ENCODE data around the gene KRT82.
"Not testable (repeated sequence)": the region's sequence is repeated elsewhere in the genome, so short reads cannot be mapped to it uniquely, and the experiment has no call there.

The KRT82 gene

GRCh38 chr12:52405922-52406385 lies at the start of gene KRT82:
Gene KRT82, minus strand, starts transcription at chr12:52406335. Its CDS starts 58 bp downstream, at chr12:52406277.
- DNase-seq (ENCODE audit: low spot score) (no peak), ATAC-seq (ENCODE audit: low read depth) (no peak)
- Histone ChIP-seq H3K27ac (ENCODE audit: poor library complexity, severe bottlenecking) (no peak within 1 kb of the TSS), H3K4me3 (ENCODE audit: severe bottlenecking) (no peak within 1 kb of the TSS), H3K36me3 (ENCODE audit: low read depth) (no peaks in the 10 kb centered on the region), H3K27me3 (ENCODE audit: insufficient read depth, poor library complexity, severe bottlenecking) (no peaks in the 10 kb centered on the region), H3K4me1 (ENCODE audit: insufficient read depth, poor library complexity, severe bottlenecking) (no peaks in the 10 kb centered on the region), H3K9me3 (ENCODE audit: severe bottlenecking) (no peaks in the 10 kb centered on the region)
- no peak for TF ChIP-seq CTCF (IDR thresholded peaks at IDR 0.05; ENCODE audit: poor library complexity, severe bottlenecking)

- Histone ChIP-seq H3K4me1 (ENCODE audit: insufficient read depth, poor library complexity, severe bottlenecking) (peaks cover 34% of the 10 kb centered on the region), H3K27ac (ENCODE audit: poor library complexity, severe bottlenecking) (peak overlapping the region; percentile 83), H3K9me3 (ENCODE audit: severe bottlenecking) (no peaks in the 10 kb centered on the region)
Observed at GRCh38 chr12:52455821-52456220, 49.7 kb upstream of the KRT82 start.

DNA sequence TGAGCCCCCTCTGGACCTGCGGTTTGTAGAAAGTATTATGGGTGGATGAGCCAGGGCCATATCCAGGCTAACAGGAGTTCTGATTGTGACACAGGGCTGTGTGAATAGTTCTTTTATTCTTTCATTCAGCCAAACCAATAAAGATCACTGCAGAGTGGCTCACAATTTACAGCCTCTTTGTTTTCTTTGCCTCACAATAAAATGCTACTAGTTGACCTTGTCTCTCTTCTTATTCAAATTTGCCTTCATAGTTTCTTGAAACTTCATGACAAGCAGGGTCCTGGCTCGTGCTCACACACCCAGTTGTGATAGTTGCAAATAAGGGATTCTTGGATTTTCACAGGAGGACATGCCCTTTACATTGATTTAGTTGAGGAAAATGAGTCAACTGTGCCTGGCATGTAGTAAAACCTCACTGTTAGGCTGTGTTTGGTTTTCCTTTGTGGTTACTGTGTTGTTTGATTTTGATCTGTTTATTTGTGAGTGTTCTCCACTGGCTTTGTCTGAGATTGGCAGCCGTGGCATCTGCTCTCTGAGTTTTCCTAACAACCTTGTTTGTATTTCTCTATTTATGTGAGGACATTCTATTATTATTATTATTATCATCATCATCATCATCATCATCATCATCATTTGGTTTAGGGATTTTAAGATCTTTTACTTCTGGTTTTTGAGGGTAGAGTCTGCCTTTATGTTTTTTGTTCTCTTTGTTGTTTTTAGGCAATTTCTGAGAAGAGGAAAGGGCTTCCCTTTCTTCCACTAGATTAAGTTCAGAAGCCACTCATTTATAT lies 48.5 kb upstream of the KRT82 start:
- no peaks in the 10 kb centered on the region for H3K9me3 ChIP-seq (ENCODE audit: severe bottlenecking)
- no peak for DNase-seq (ENCODE audit: low spot score)
- ATAC-seq (ENCODE audit: low read depth): no peak
- H3K4me1 ChIP-seq (ENCODE audit: insufficient read depth, poor library complexity, severe bottlenecking): peaks cover 34% of the 10 kb centered on the region
- H3K27me3 ChIP-seq (ENCODE audit: insufficient read depth, poor library complexity, severe bottlenecking): no peaks in the 10 kb centered on the region
- TF ChIP-seq CTCF (IDR thresholded peaks at IDR 0.05; ENCODE audit: poor library complexity, severe bottlenecking): no peak
- H3K36me3 ChIP-seq (ENCODE audit: low read depth): no peaks in the 10 kb centered on the region
- no peak overlapping the region for H3K4me3 ChIP-seq (ENCODE audit: severe bottlenecking)
- H3K27ac ChIP-seq (ENCODE audit: poor library complexity, severe bottlenecking): peak overlapping the region; percentile 83

More at GRCh38 chr12:52455821-52456220, 49.7 kb upstream of the KRT82 start:
- Histone ChIP-seq H3K4me3 (ENCODE audit: severe bottlenecking) (no peak overlapping the region), H3K36me3 (ENCODE audit: low read depth) (no peaks in the 10 kb centered on the region), H3K27me3 (ENCODE audit: insufficient read depth, poor library complexity, severe bottlenecking) (no peaks in the 10 kb centered on the region)
- TF ChIP-seq CTCF (IDR thresholded peaks at IDR 0.05; ENCODE audit: poor library complexity, severe bottlenecking): no peak
- DNase-seq (ENCODE audit: low spot score): no peak
- ATAC-seq (ENCODE audit: low read depth): peak; percentile 20; the same call in 1 of the 3 replicates

GRCh38 chr12:52452101-52452500 lies 46.0 kb upstream of the KRT82 start, which contains the start of gene KRT6B:
Gene KRT6B, minus strand, starts transcription at chr12:52452146. Its CDS starts 68 bp downstream, at chr12:52452078.
- DNase-seq (ENCODE audit: low spot score): no peak
- peaks cover 34% of the 10 kb centered on the region for H3K4me1 ChIP-seq (ENCODE audit: insufficient read depth, poor library complexity, severe bottlenecking)
- peak within 1 kb of the TSS; percentile 83 for H3K27ac ChIP-seq (ENCODE audit: poor library complexity, severe bottlenecking)
- no peaks in the 10 kb centered on the region for H3K27me3 ChIP-seq (ENCODE audit: insufficient read depth, poor library complexity, severe bottlenecking)
- peak; percentile 92 for ATAC-seq (ENCODE audit: low read depth)
- TF ChIP-seq CTCF (IDR thresholded peaks at IDR 0.05; ENCODE audit: poor library complexity, severe bottlenecking): no peak
- H3K9me3 ChIP-seq (ENCODE audit: severe bottlenecking): no peaks in the 10 kb centered on the region
- no peak within 1 kb of the TSS for H3K4me3 ChIP-seq (ENCODE audit: severe bottlenecking)
- no peaks in the 10 kb centered on the region for H3K36me3 ChIP-seq (ENCODE audit: low read depth)

GRCh38 chr12:52448228-52448627 lies 42.1 kb upstream of the KRT82 start:
- Histone ChIP-seq H3K27me3 (ENCODE audit: insufficient read depth, poor library complexity, severe bottlenecking) (no peaks in the 10 kb centered on the region), H3K4me3 (ENCODE audit: severe bottlenecking) (no peak overlapping the region), H3K27ac (ENCODE audit: poor library complexity, severe bottlenecking) (no peak overlapping the region), H3K4me1 (ENCODE audit: insufficient read depth, poor library complexity, severe bottlenecking) (peaks cover 15% of the 10 kb centered on the region), H3K36me3 (ENCODE audit: low read depth) (no peaks in the 10 kb centered on the region), H3K9me3 (ENCODE audit: severe bottlenecking) (no peaks in the 10 kb centered on the region)
- no peak for TF ChIP-seq CTCF (IDR thresholded peaks at IDR 0.05; ENCODE audit: poor library complexity, severe bottlenecking)
- ATAC-seq (ENCODE audit: low read depth): no peak
- no peak for DNase-seq (ENCODE audit: low spot score)

GRCh38 chr12:52447196-52447595 lies 41.1 kb upstream of the KRT82 start:
- H3K4me1 ChIP-seq (ENCODE audit: insufficient read depth, poor library complexity, severe bottlenecking): peaks cover 11% of the 10 kb centered on the region
- ATAC-seq (ENCODE audit: low read depth): not testable (repeated sequence)

More at GRCh38 chr12:52447196-52447595, 41.1 kb upstream of the KRT82 start:
- not testable (repeated sequence) for H3K27ac ChIP-seq (ENCODE audit: poor library complexity, severe bottlenecking); H3K4me3 ChIP-seq (ENCODE audit: severe bottlenecking); H3K36me3 ChIP-seq (ENCODE audit: low read depth); DNase-seq (ENCODE audit: low spot score); H3K27me3 ChIP-seq (ENCODE audit: insufficient read depth, poor library complexity, severe bottlenecking); H3K9me3 ChIP-seq (ENCODE audit: severe bottlenecking)

Data from RWPE2 (cell line).